Uterine smooth muscle cell (primary cell): ENCODE data around the gene FMO4. TPM values are rescaled to one million over a fixed set of nuclear protein-coding genes. Genes with fewer than 3 reads are reported as not detected.

Source experiments
- total RNA-seq: library from RNA; depleted of rRNA; stranded (reverse); fragments of >200 nt; gene quantifications from 2 replicates; pipeline ENCODE4 v1.2.3, GENCODE V29; 2014

The FMO4 gene
- 1.7 and 4.0 TPM in 2 replicates for total RNA-seq

GRCh38 chr1:171313835-171314320 lies at the start of gene FMO4:
Gene FMO4, plus strand, starts transcription at chr1:171314183. Its CDS starts 5,643 bp downstream, at chr1:171319826.

Other genes with a start within 250 kb of the FMO4 start
- 0.25 TPM in 1 of 2 replicates, not detected in the other for gene FMO3, start 223.3 kb upstream of the FMO4 start, total RNA-seq
- gene FMO2, start 128.9 kb upstream of the FMO4 start, total RNA-seq: under 0.01 TPM in 1 of 2 replicates, not detected in the other
- gene FMO1, start 65.7 kb upstream of the FMO4 start, total RNA-seq: 0.11 and 0.37 TPM in 2 replicates
- gene PRRC2C, start 171.3 kb downstream of the FMO4 start, total RNA-seq: 51.2 and 61.1 TPM in 2 replicates